ENCODE results near the gene CD36.

DNA sequence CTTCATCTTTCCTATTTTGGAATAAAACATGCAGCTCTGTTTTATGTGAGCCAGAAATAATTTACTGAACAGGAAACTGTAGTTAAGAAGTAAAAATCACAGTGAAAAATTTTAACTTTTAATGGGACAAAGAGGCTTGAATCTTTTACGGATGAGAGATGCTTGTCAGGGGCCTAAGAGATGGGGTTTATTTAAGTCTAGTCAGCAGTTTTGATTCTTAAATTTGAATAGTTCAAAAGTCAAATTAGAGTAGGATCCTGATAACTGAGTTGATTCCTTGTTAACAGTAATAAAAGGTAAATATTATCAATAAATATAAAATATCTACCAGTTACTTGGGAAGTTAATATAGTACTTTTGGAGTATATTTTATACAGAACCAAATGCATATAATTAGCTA, 24.9 kb upstream of the CD36 start:
- TF ChIP-seq, protein P1, sequence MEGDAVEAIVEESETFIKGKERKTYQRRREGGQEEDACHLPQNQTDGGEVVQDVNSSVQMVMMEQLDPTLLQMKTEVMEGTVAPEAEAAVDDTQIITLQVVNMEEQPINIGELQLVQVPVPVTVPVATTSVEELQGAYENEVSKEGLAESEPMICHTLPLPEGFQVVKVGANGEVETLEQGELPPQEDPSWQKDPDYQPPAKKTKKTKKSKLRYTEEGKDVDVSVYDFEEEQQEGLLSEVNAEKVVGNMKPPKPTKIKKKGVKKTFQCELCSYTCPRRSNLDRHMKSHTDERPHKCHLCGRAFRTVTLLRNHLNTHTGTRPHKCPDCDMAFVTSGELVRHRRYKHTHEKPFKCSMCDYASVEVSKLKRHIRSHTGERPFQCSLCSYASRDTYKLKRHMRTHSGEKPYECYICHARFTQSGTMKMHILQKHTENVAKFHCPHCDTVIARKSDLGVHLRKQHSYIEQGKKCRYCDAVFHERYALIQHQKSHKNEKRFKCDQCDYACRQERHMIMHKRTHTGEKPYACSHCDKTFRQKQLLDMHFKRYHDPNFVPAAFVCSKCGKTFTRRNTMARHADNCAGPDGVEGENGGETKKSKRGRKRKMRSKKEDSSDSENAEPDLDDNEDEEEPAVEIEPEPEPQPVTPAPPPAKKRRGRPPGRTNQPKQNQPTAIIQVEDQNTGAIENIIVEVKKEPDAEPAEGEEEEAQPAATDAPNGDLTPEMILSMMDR (IDR thresholded peaks at IDR 0.05; ENCODE audit: low read length) = no peak
- no peak for TF ChIP-seq EZH2 (IDR thresholded peaks at IDR 0.05; ENCODE audit: borderline replicate concordance, low read length)
